HCT116 (cell line): ENCODE measurements around the gene CTXN3. TPM values are rescaled to one million over a fixed set of nuclear protein-coding genes. Genes with fewer than 3 reads are reported as not detected.

Experiments
- ATAC-seq: fragments of 200-7000 bp; cut with Tn5 transposase; 2 replicates; pipeline ENCODE4 v1.9.1; 2020; ENCODE audit warnings: mild to moderate bottlenecking, moderate library complexity
- BruUV-seq: library from RNA; stranded (reverse); fragments of 400-500 nt; replicated peaks from 2 replicates; lab custom pipeline; 2021; lab: Mats Ljungman, UMichigan
- CTCF ChIA-PET: fragments of 300-600 bp; sonication (Branson Sonifier 250); formaldehyde crosslinking; loops from one replicate; lab custom pipeline; 2021; ENCODE audit warnings: antibody characterized with exemption; lab: Charles Lee
- POLR2A ChIA-PET: fragments of 300-600, 350-600 bp; sonication (Branson Sonifier 250); formaldehyde crosslinking; loops from one replicate; lab custom pipeline; 2021; ENCODE audit warnings: antibody characterized with exemption; lab: Charles Lee
- RAD21 ChIA-PET, 2 experiments: fragments of 300-600 bp; sonication (Branson Sonifier 250); formaldehyde crosslinking; loops; one replicate each; lab custom pipeline; 2023; ENCODE audit warnings: low total read pairs in 2 of 2; ENCODE audit not compliant: uncharacterized antibody in 2 of 2, unreplicated experiment in 2 of 2, low non-redundant PET in 1 of 2; lab: Charles Lee
- DNase-seq: peaks from one replicate; pipeline ENCODE4 v3.0.0-alpha.2; 2010; ENCODE audit warnings: low read depth, low spot score
- H2AFZ ChIP-seq: fragments of 200-600 bp; shearing (Covaris generic), sonication (generic); 2 replicates; pipeline ENCODE4 v1.6.1; 2017; ENCODE audit warnings: low read depth, mixed run types, mixed read lengths, antibody characterized with exemption, low read length; ENCODE audit not compliant: poor library complexity, severe bottlenecking
- H3K27ac ChIP-seq: 2 replicates; pipeline ENCODE4 v1.5.1; 2012; ENCODE audit warnings: low read depth, low read length
- H3K27me3 ChIP-seq: fragments of 200-600 bp; sonication (generic); 2 replicates; pipeline ENCODE4 v1.6.1; 2016; ENCODE audit warnings: mixed run types, low read length, mixed read lengths; ENCODE audit not compliant: insufficient read depth
- H3K36me3 ChIP-seq, 2 experiments: fragments of 200-500 bp in 1 of 2; fragments of 200-600 bp in 1 of 2; sonication (Bioruptor generic) in 1 of 2; sonication (generic) in 1 of 2; 2 replicates each; pipeline versions ENCODE4 v1.5.1 to v1.6.1; 2014 to 2016; ENCODE audit warnings: low read length in 2 of 2, inconsistent platforms in 1 of 2, mixed read lengths in 1 of 2, mixed run types in 1 of 2; ENCODE audit not compliant: insufficient read depth in 2 of 2, control insufficient read depth in 1 of 2
- H3K4me1 ChIP-seq, 2 experiments: fragments of 200-600 bp in 1 of 2; sonication (generic) in 1 of 2; 2 replicates each; pipeline versions ENCODE4 v1.5.1 to v1.6.1; 2012 to 2017; ENCODE audit warnings: low read length in 2 of 2, inconsistent platforms in 1 of 2, mild to moderate bottlenecking in 1 of 2, mixed read lengths in 1 of 2, mixed run types in 1 of 2, moderate library complexity in 1 of 2; ENCODE audit not compliant: insufficient read depth in 2 of 2, control insufficient read depth in 1 of 2
- H3K4me2 ChIP-seq: fragments of 200-600 bp; sonication (generic); 2 replicates; pipeline ENCODE4 v1.6.1; 2017; ENCODE audit warnings: mixed run types, low read length, mixed read lengths
- H3K4me3 ChIP-seq, 2 experiments: fragments of 200-600 bp in 1 of 2; sonication (generic) in 1 of 2; replicated peaks in 1 of 2; 2 replicates each; pipeline ENCODE4 v1.5.1; 2011 to 2016; ENCODE audit warnings: low read length in 2 of 2, control low read depth in 1 of 2, low read depth in 1 of 2, mild to moderate bottlenecking in 1 of 2, mixed read lengths in 1 of 2, mixed run types in 1 of 2
- H3K79me2 ChIP-seq: fragments of 200-600 bp; sonication (generic); 2 replicates; pipeline ENCODE4 v1.6.1; 2017; ENCODE audit warnings: mild to moderate bottlenecking, mixed run types, low read length, moderate library complexity, mixed read lengths; ENCODE audit not compliant: insufficient read depth
- H3K9ac ChIP-seq: fragments of 200-600 bp; sonication (generic); 2 replicates; pipeline ENCODE4 v1.6.1; 2016; ENCODE audit warnings: low read length, mixed read lengths
- H3K9me2 ChIP-seq: fragments of 200-600 bp; sonication (generic), shearing (Covaris generic); 2 replicates; pipeline ENCODE4 v1.6.1; 2017; ENCODE audit warnings: mixed run types, mild to moderate bottlenecking, moderate library complexity; ENCODE audit not compliant: insufficient read depth
- H3K9me3 ChIP-seq, 2 experiments: fragments of 200-500 bp in 1 of 2; fragments of 200-600 bp in 1 of 2; sonication (Bioruptor generic) in 1 of 2; sonication (generic) in 1 of 2; 2 replicates each; pipeline ENCODE4 v1.6.1; 2014 to 2017; ENCODE audit warnings: low read length in 2 of 2, mixed read lengths in 2 of 2, inconsistent platforms in 1 of 2, low read depth in 1 of 2, mild to moderate bottlenecking in 1 of 2, mixed run types in 1 of 2, moderate library complexity in 1 of 2; ENCODE audit not compliant: control insufficient read depth in 1 of 2, insufficient read depth in 1 of 2
- H4K20me1 ChIP-seq: fragments of 200-600 bp; sonication (generic), shearing (Covaris generic); 2 replicates; pipeline ENCODE4 v1.6.1; 2017; ENCODE audit warnings: mixed run types, mild to moderate bottlenecking, moderate library complexity; ENCODE audit not compliant: insufficient read depth
- CBX3 ChIP-seq: IDR thresholded peaks from 2 replicates; pipeline ENCODE4 v1.6.1; 2012; ENCODE audit warnings: low read depth
- CTCF ChIP-seq, 3 experiments: fragments of 200-600 bp in 1 of 3; sonication (generic) in 1 of 3; IDR thresholded peaks in 2 of 3; conservative IDR thresholded peaks in 1 of 3; 2 replicates each; pipeline ENCODE4 v1.5.1; 2012 to 2017; ENCODE audit warnings: low read depth in 2 of 3, low read length in 2 of 3, antibody characterized with exemption in 1 of 3, borderline replicate concordance in 1 of 3, control low read depth in 1 of 3, mild to moderate bottlenecking in 1 of 3, mixed read lengths in 1 of 3, mixed run types in 1 of 3, moderate library complexity in 1 of 3; ENCODE audit not compliant: insufficient read depth in 1 of 3
- ELF1 ChIP-seq: IDR thresholded peaks from 2 replicates; pipeline ENCODE4 v1.6.1; 2012; ENCODE audit warnings: low read depth, borderline replicate concordance
- EZH2phosphoT487 ChIP-seq: fragments of 200-600 bp; IDR thresholded peaks from 2 replicates; pipeline ENCODE4 v1.6.1; 2018; ENCODE audit warnings: antibody characterized with exemption, borderline replicate concordance
- FOSL1 ChIP-seq: IDR thresholded peaks from 2 replicates; pipeline ENCODE4 v1.6.1; 2012; ENCODE audit warnings: low read depth
- JUND ChIP-seq: IDR thresholded peaks from 2 replicates; pipeline ENCODE4 v1.6.1; 2012
- MAX ChIP-seq: IDR thresholded peaks from 2 replicates; pipeline ENCODE4 v1.6.1; 2012
- RAD21 ChIP-seq: IDR thresholded peaks from 2 replicates; pipeline ENCODE4 v1.6.1; 2012; ENCODE audit warnings: low read depth, mild to moderate bottlenecking
- SP1 ChIP-seq: IDR thresholded peaks from 2 replicates; pipeline ENCODE4 v1.6.1; 2012; ENCODE audit warnings: low read depth
- TCF7L2 ChIP-seq: IDR thresholded peaks from 2 replicates; pipeline ENCODE4 v1.7.0; 2011; ENCODE audit warnings: borderline replicate concordance, inconsistent platforms; ENCODE audit not compliant: insufficient read depth, insufficient read length; ENCODE audit errors: extremely low read depth
- YY1 ChIP-seq: IDR thresholded peaks from 2 replicates; pipeline ENCODE4 v1.6.1; 2011; ENCODE audit warnings: low read length, low read depth, moderate library complexity, mild to moderate bottlenecking; ENCODE audit not compliant: insufficient replicate concordance; ENCODE audit errors: extremely low read depth
- ZFX ChIP-seq: fragments of 450-650 bp; IDR thresholded peaks from 2 replicates; pipeline ENCODE4 v1.6.1; 2017
- ZNF274 ChIP-seq: fragments of 200-500 bp; sonication (Bioruptor generic); IDR thresholded peaks from 2 replicates; pipeline ENCODE4 v1.6.1; 2014; ENCODE audit warnings: mild to moderate bottlenecking, low read depth, low read length, inconsistent platforms
- intact Hi-C: fragments of 100-400 bp; cut with micrococcal nuclease; formaldehyde crosslinking; loops from 2 replicates; pipeline ENCODE4 v1.10.0; 2022
- total RNA-seq: library from RNA; stranded (reverse); gene quantifications from one replicate; pipeline ENCODE4 v1.2.1, GENCODE V29; 2021; ENCODE audit not compliant: unreplicated experiment

CTXN3 gene
- total RNA-seq, 1 experiment from 2014 or later: not detected

GRCh38 chr5:127639828-127640227 lies 9.1 kb upstream of the CTXN3 start:
- no peak overlapping the region for H3K27ac ChIP-seq
- BruUV-seq: no TSS peak
- no peaks in the 10 kb centered on the region for H3K9me3 ChIP-seq
- no peak overlapping the region for H3K4me2 ChIP-seq
- H3K4me1 ChIP-seq: no peaks in the 10 kb centered on the region
- DNase-seq: no peak
- ATAC-seq: no peak
- H3K9ac ChIP-seq: no peak overlapping the region
- RAD21 ChIA-PET: no interaction called here
- H3K9me2 ChIP-seq: no peaks in the 10 kb centered on the region
- no peak overlapping the region for H2AFZ ChIP-seq
- no peak for TF ChIP-seq FOSL1
- TF ChIP-seq ZNF274: no peak
- no peak for TF ChIP-seq JUND
- no peak for TF ChIP-seq CBX3
- no peak for TF ChIP-seq EZH2phosphoT487
- TF ChIP-seq YY1: no peak
- no peak for TF ChIP-seq RAD21
- no peak for TF ChIP-seq ZFX
- no peak for TF ChIP-seq TCF7L2
- no peak for TF ChIP-seq MAX
- TF ChIP-seq SP1: no peak
- no peak for TF ChIP-seq ELF1
- no peak for TF ChIP-seq CTCF (IDR thresholded peaks at IDR 0.05 in 2 of 3, conservative IDR thresholded peaks at IDR 0.05 in 1 of 3; ENCODE audit: borderline replicate concordance in 1 of 3, insufficient read depth in 1 of 3, low read depth in 2 of 3, low read length in 2 of 3)
- TF ChIP-seq, all 23 proteins: peak for 0
- Histone ChIP-seq H3K27me3 (no peaks in the 10 kb centered on the region), H4K20me1 (no peaks in the 10 kb centered on the region), H3K79me2 (no peaks in the 10 kb centered on the region), H3K4me3 (no peak overlapping the region), H3K36me3 (no peaks in the 10 kb centered on the region)
- intact Hi-C loops: no loop called here
- ChIA-PET POLR2A (no interaction called here), CTCF (no interaction called here)
